Measurements from ENCODE around the gene TMPRSS15. TPM values are rescaled to one million over a fixed set of nuclear protein-coding genes. Genes with fewer than 3 reads are reported as not detected.

The TMPRSS15 gene
- total and polyA plus RNA-seq, 4 donors = not detected

DNA sequence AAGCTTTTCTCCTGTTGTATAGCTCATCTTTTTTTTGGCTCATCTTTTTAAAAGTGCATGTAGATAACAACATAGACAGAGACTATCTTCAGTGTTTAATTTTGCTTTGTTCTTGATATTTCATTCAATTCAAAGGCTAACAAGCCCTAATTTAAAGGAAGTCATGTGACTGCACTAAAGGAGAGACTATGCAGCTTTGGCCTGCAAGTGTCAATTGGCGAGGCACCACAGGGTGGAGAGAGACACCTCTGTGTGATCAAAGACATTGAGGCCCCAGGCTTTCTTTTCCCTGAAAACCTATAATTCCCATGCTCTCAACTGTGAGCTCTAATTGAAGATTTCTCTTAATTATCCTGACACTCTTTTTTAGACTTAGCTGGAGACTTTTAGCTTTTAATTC is 105.4 kb downstream of the TMPRSS15 start:
- WGBS = 43% methylated on average over 1 of the region's 1 CpG
- no peak for DNase-seq (ENCODE audit: low spot score)
- TF ChIP-seq, protein P1, sequence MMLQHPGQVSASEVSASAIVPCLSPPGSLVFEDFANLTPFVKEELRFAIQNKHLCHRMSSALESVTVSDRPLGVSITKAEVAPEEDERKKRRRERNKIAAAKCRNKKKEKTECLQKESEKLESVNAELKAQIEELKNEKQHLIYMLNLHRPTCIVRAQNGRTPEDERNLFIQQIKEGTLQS (IDR thresholded peaks at IDR 0.05) = no peak
- TF ChIP-seq, protein P2, sequence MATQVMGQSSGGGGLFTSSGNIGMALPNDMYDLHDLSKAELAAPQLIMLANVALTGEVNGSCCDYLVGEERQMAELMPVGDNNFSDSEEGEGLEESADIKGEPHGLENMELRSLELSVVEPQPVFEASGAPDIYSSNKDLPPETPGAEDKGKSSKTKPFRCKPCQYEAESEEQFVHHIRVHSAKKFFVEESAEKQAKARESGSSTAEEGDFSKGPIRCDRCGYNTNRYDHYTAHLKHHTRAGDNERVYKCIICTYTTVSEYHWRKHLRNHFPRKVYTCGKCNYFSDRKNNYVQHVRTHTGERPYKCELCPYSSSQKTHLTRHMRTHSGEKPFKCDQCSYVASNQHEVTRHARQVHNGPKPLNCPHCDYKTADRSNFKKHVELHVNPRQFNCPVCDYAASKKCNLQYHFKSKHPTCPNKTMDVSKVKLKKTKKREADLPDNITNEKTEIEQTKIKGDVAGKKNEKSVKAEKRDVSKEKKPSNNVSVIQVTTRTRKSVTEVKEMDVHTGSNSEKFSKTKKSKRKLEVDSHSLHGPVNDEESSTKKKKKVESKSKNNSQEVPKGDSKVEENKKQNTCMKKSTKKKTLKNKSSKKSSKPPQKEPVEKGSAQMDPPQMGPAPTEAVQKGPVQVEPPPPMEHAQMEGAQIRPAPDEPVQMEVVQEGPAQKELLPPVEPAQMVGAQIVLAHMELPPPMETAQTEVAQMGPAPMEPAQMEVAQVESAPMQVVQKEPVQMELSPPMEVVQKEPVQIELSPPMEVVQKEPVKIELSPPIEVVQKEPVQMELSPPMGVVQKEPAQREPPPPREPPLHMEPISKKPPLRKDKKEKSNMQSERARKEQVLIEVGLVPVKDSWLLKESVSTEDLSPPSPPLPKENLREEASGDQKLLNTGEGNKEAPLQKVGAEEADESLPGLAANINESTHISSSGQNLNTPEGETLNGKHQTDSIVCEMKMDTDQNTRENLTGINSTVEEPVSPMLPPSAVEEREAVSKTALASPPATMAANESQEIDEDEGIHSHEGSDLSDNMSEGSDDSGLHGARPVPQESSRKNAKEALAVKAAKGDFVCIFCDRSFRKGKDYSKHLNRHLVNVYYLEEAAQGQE (IDR thresholded peaks at IDR 0.05) = no peak
- TF ChIP-seq, protein P3, sequence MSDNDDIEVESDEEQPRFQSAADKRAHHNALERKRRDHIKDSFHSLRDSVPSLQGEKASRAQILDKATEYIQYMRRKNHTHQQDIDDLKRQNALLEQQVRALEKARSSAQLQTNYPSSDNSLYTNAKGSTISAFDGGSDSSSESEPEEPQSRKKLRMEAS (IDR thresholded peaks at IDR 0.05) = no peak
- TF ChIP-seq FOXA1 (IDR thresholded peaks at IDR 0.05) (no peak), RAD21 (IDR thresholded peaks at IDR 0.05) (no peak), FOXA2 (IDR thresholded peaks at IDR 0.05) (no peak), EGR1 (IDR thresholded peaks at IDR 0.05; ENCODE audit: low read depth in 2 of 2) (no peak), GABPA (IDR thresholded peaks at IDR 0.05 in 1 of 2, conservative IDR thresholded peaks at IDR 0.05 in 1 of 2) (no peak), NR2F2 (IDR thresholded peaks at IDR 0.05) (no peak), YY1 (IDR thresholded peaks at IDR 0.05) (no peak), TAF1 (conservative IDR thresholded peaks at IDR 0.05) (no peak), HNF4G (IDR thresholded peaks at IDR 0.05) (no peak), JUND (IDR thresholded peaks at IDR 0.05) (no peak), HNF4A (conservative IDR thresholded peaks at IDR 0.05) (no peak)
- TF ChIP-seq, protein P4, sequence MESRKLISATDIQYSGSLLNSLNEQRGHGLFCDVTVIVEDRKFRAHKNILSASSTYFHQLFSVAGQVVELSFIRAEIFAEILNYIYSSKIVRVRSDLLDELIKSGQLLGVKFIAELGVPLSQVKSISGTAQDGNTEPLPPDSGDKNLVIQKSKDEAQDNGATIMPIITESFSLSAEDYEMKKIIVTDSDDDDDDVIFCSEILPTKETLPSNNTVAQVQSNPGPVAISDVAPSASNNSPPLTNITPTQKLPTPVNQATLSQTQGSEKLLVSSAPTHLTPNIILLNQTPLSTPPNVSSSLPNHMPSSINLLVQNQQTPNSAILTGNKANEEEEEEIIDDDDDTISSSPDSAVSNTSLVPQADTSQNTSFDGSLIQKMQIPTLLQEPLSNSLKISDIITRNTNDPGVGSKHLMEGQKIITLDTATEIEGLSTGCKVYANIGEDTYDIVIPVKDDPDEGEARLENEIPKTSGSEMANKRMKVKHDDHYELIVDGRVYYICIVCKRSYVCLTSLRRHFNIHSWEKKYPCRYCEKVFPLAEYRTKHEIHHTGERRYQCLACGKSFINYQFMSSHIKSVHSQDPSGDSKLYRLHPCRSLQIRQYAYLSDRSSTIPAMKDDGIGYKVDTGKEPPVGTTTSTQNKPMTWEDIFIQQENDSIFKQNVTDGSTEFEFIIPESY (IDR thresholded peaks at IDR 0.05) = no peak
- TF ChIP-seq, protein P5, sequence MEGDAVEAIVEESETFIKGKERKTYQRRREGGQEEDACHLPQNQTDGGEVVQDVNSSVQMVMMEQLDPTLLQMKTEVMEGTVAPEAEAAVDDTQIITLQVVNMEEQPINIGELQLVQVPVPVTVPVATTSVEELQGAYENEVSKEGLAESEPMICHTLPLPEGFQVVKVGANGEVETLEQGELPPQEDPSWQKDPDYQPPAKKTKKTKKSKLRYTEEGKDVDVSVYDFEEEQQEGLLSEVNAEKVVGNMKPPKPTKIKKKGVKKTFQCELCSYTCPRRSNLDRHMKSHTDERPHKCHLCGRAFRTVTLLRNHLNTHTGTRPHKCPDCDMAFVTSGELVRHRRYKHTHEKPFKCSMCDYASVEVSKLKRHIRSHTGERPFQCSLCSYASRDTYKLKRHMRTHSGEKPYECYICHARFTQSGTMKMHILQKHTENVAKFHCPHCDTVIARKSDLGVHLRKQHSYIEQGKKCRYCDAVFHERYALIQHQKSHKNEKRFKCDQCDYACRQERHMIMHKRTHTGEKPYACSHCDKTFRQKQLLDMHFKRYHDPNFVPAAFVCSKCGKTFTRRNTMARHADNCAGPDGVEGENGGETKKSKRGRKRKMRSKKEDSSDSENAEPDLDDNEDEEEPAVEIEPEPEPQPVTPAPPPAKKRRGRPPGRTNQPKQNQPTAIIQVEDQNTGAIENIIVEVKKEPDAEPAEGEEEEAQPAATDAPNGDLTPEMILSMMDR (IDR thresholded peaks at IDR 0.05; ENCODE audit: low read depth, low read length, missing input control) = no peak
- Histone ChIP-seq H3K9ac (ENCODE audit: low read depth in 1 of 2, low read length in 2 of 2) (no peak overlapping the region), H3K9me3 (ENCODE audit: control insufficient read depth in 4 of 4, low read length in 3 of 4) (no peaks in the 10 kb centered on the region), H3K36me3 (ENCODE audit: control insufficient read depth in 4 of 4, insufficient read depth in 3 of 4, low read depth in 1 of 4, low read length in 3 of 4) (no peaks in the 10 kb centered on the region), H3K27ac (ENCODE audit: low read depth in 1 of 2, low read length in 2 of 2) (no peak overlapping the region), H3K4me1 (ENCODE audit: control insufficient read depth in 4 of 4, insufficient read depth in 4 of 4, low read length in 3 of 4) (no peaks in the 10 kb centered on the region), H3K4me3 (ENCODE audit: low read depth in 1 of 3, low read length in 3 of 3) (no peak overlapping the region), H3K27me3 (ENCODE audit: control insufficient read depth in 4 of 4, insufficient read depth in 4 of 4, low read length in 3 of 4) (peaks cover 0 to 2% (median 0%) of the 10 kb centered on the region in 4 donors)

DNA sequence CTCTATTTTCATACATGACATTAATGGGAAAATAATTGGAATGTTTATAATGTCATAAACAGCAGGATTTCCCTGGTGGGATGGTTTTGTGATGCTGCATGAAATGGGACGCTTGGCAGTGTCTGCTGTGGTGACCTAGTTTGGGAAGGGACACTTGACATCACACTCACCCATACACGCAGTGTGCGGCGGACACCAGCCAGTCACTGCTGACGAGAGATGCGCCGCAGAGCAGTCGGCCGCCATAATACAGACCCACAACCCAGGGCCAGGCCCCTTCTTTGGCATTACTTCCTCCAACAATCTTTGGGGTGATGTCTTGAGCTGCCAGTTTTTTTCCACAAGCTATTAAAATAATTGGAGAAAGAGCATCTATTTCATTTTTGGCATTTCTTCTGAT is 109.5 kb downstream of the TMPRSS15 start:
- TF ChIP-seq, protein P5 (IDR thresholded peaks at IDR 0.05; ENCODE audit: low read depth, low read length, missing input control) = no peak
- TF ChIP-seq JUND (IDR thresholded peaks at IDR 0.05) = no peak
- TF ChIP-seq NR2F2 (IDR thresholded peaks at IDR 0.05) = no peak
- no peak for TF ChIP-seq SP1 (IDR thresholded peaks at IDR 0.05)
- TF ChIP-seq RXRA (IDR thresholded peaks at IDR 0.05) = no peak
- TF ChIP-seq FOXA1 (IDR thresholded peaks at IDR 0.05) = no peak
- TF ChIP-seq, protein P2 (IDR thresholded peaks at IDR 0.05) = no peak
- TF ChIP-seq FOXA2 (IDR thresholded peaks at IDR 0.05) = no peak
- WGBS = 79% methylated on average over 9 of the region's 9 CpGs

More for the DNA sequence above, 109.5 kb downstream of the TMPRSS15 start:
- DNase-seq (ENCODE audit: low spot score) = no peak
- peaks cover 0 to 4% (median 0%) of the 10 kb centered on the region in 4 donors for H3K27me3 ChIP-seq (ENCODE audit: control insufficient read depth in 4 of 4, insufficient read depth in 4 of 4, low read length in 3 of 4)
- no peaks in the 10 kb centered on the region for H3K9me3 ChIP-seq (ENCODE audit: control insufficient read depth in 4 of 4, low read length in 3 of 4)
- H3K4me3 ChIP-seq (ENCODE audit: low read depth in 1 of 3, low read length in 3 of 3) = no peak overlapping the region
- H3K4me1 ChIP-seq (ENCODE audit: control insufficient read depth in 4 of 4, insufficient read depth in 4 of 4, low read length in 3 of 4) = no peaks in the 10 kb centered on the region
- H3K9ac ChIP-seq (ENCODE audit: low read depth in 1 of 2, low read length in 2 of 2) = no peak overlapping the region
- no peaks in the 10 kb centered on the region for H3K36me3 ChIP-seq (ENCODE audit: control insufficient read depth in 4 of 4, insufficient read depth in 3 of 4, low read depth in 1 of 4, low read length in 3 of 4)
- no peak overlapping the region for H3K27ac ChIP-seq (ENCODE audit: low read depth in 1 of 2, low read length in 2 of 2)
